Transverse colon (tissue), 4 donors: ENCODE results near the gene SMTNL2. TPM values are rescaled to one million over a fixed set of nuclear protein-coding genes. Genes with fewer than 3 reads are reported as not detected.

Experiments used
- DNase-seq: peaks from one replicate; pipeline ENCODE4 v3.0.0-alpha.2; 2019
- H3K27ac ChIP-seq, 4 donors: fragments of 200-600 bp; sonication (generic); 2 replicates each; pipeline ENCODE4 v1.5.1; 2016 to 2018; ENCODE audit warnings: inconsistent platforms in 4 of 4
- H3K27me3 ChIP-seq: fragments of 200-600 bp; sonication (generic); 2 replicates; pipeline ENCODE4 v1.5.1; 2017; ENCODE audit warnings: inconsistent platforms
- H3K36me3 ChIP-seq, 4 donors: fragments of 200-600 bp; sonication (generic); 2 replicates each; pipeline ENCODE4 v1.5.1; 2017 to 2019; ENCODE audit warnings: inconsistent platforms in 4 of 4
- H3K4me1 ChIP-seq, 4 donors: fragments of 200-600 bp; sonication (generic); 2 replicates each; pipeline ENCODE4 v1.5.1; 2017 to 2020; ENCODE audit warnings: inconsistent platforms in 4 of 4
- H3K4me3 ChIP-seq, 4 donors: fragments of 200-600 bp; sonication (generic); 1 replicate in 1 of 4; 2 replicates in 3 of 4; pipeline versions ENCODE4 v1.5.1 to v1.6.1; 2017 to 2019; ENCODE audit warnings: inconsistent platforms in 4 of 4
- H3K9me3 ChIP-seq, 2 donors: fragments of 200-600 bp; sonication (generic); 2 replicates each; pipeline ENCODE4 v1.5.1; 2017 to 2019; ENCODE audit warnings: inconsistent platforms in 2 of 2
- CTCF ChIP-seq, 5 experiments: fragments of 200-600 bp in 3 of 5; fragments of 450-650 bp in 2 of 5; sonication (generic) in 3 of 5; IDR thresholded peaks; 1 replicate in 2 of 5; 2 replicates in 3 of 5; pipeline ENCODE4 v1.5.1; 2016 to 2017; ENCODE audit warnings: antibody characterized with exemption in 5 of 5, inconsistent platforms in 3 of 5, mild to moderate bottlenecking in 2 of 5, moderate library complexity in 1 of 5
- EP300 ChIP-seq: sonication (generic); formaldehyde crosslinking; IDR thresholded peaks from one replicate; pipeline ENCODE4 v1.6.1; 2017; ENCODE audit warnings: antibody characterized with exemption, low read depth
- POLR2A ChIP-seq: fragments of 450-650 bp; IDR thresholded peaks from one replicate; pipeline ENCODE4 v1.6.1; 2016; ENCODE audit warnings: antibody characterized with exemption, mild to moderate bottlenecking, moderate library complexity
- POLR2AphosphoS5 ChIP-seq, 3 donors: sonication (generic); formaldehyde crosslinking; IDR thresholded peaks; one replicate each; pipeline ENCODE4 v1.6.1; 2016; ENCODE audit warnings: antibody characterized with exemption in 3 of 3
- WGBS, 2 donors: methylation state at CpG; one replicate each; pipeline ENCODE4 v1.1.5; 2018; ENCODE audit warnings: low coverage in 1 of 2; 5-methylcytosine and 5-hydroxymethylcytosine counted together
- in situ Hi-C, 4 donors: fragments of 200-750 bp; cut with MboI; loops; one replicate each; pipeline versions ENCODE4 v1.15.0 to v1.15.1; 2017; ENCODE audit warnings: low sequenced_read_pairs in 3 of 4, low pct_ligation_motif_present in 1 of 4, low pct_unique_long_range_greater_than_20kb in 1 of 4
- intact Hi-C: fragments of 100-400 bp; cut with DNase I; formaldehyde crosslinking; loops from one replicate; pipeline ENCODE4 v1.15.1; 2023; ENCODE audit warnings: low total_unique reads
- total RNA-seq, 4 donors: library from RNA; depleted of rRNA; stranded (reverse); fragments of >200 nt; gene quantifications; one replicate each; pipeline ENCODE4 v1.1.0, GENCODE V29; 2016

Gene SMTNL2
- total RNA-seq, 4 donors from 2014 or later: 0.16 to 0.96 (median 0.40) TPM; not detected in 1

GRCh38 chr17:4590981-4591453 lies 6.7 kb downstream of the SMTNL2 start:
- DNase-seq: no peak
- 69% methylated on average over 10 of the region's 10 CpGs; no CpG with 5 or more reads in 1 of the 2 donors for WGBS, 2 donors
- no peak for TF ChIP-seq CTCF (IDR thresholded peaks at IDR 0.05)
- peaks cover 0 to 6% (median 0%) of the 10 kb centered on the region in 4 donors for H3K4me1 ChIP-seq
- H3K9me3 ChIP-seq: no peaks in the 10 kb centered on the region
- intact Hi-C loops (no loop called here), in situ Hi-C loops (no loop called here)
- H3K27me3 ChIP-seq: no peaks in the 10 kb centered on the region
- no peak overlapping the region for H3K27ac ChIP-seq
- H3K36me3 ChIP-seq: no peaks in the 10 kb centered on the region
- H3K4me3 ChIP-seq: no peak overlapping the region

- Histone ChIP-seq H3K4me3 (no peak overlapping the region), H3K36me3 (no peaks in the 10 kb centered on the region), H3K4me1 (peaks cover 0 to 6% (median 0%) of the 10 kb centered on the region in 4 donors), H3K9me3 (no peaks in the 10 kb centered on the region), H3K27ac (no peak overlapping the region), H3K27me3 (no peaks in the 10 kb centered on the region)
- 61% methylated on average over 12 of the region's 12 CpGs; no CpG with 5 or more reads in 1 of the 2 donors for WGBS, 2 donors
- TF ChIP-seq CTCF (IDR thresholded peaks at IDR 0.05) (no peak), EP300 (no peak), POLR2A (no peak), POLR2AphosphoS5 (IDR thresholded peaks at IDR 0.05) (no peak)
- intact Hi-C loops: no loop called here
- in situ Hi-C loops: no loop called here
- no peak for DNase-seq
These were observed 7.2 kb downstream of the SMTNL2 start for GRCh38 chr17:4591529-4591928.

- TF ChIP-seq CTCF (IDR thresholded peaks at IDR 0.05): no peak
- TF ChIP-seq EP300: no peak
- TF ChIP-seq POLR2AphosphoS5 (IDR thresholded peaks at IDR 0.05): no peak
- TF ChIP-seq POLR2A: no peak
- Histone ChIP-seq H3K36me3 (no peaks in the 10 kb centered on the region), H3K9me3 (no peaks in the 10 kb centered on the region), H3K27me3 (no peaks in the 10 kb centered on the region), H3K4me3 (no peak overlapping the region), H3K4me1 (peaks cover 0 to 6% (median 0%) of the 10 kb centered on the region in 4 donors), H3K27ac (no peak overlapping the region)
- no peak for DNase-seq
- intact Hi-C loops: no loop called here
- in situ Hi-C loops: no loop called here
- WGBS, 2 donors: 87 to 89% methylated on average over 3 to 11 of the region's 11 CpGs
These were observed 8.1 kb downstream of the SMTNL2 start for GRCh38 chr17:4592240-4593005.

- DNase-seq: no peak
- no peaks in the 10 kb centered on the region for H3K36me3 ChIP-seq
- H3K27me3 ChIP-seq: no peaks in the 10 kb centered on the region
- H3K4me3 ChIP-seq: no peak overlapping the region
- 85% methylated on average over 14 of the region's 14 CpGs; no CpG with 5 or more reads in 1 of the 2 donors for WGBS, 2 donors
- no peaks in the 10 kb centered on the region for H3K9me3 ChIP-seq
- intact Hi-C loops: no loop called here
- H3K4me1 ChIP-seq: peaks cover 0 to 6% (median 0%) of the 10 kb centered on the region in 4 donors
- no peak for TF ChIP-seq EP300
- TF ChIP-seq POLR2AphosphoS5 (IDR thresholded peaks at IDR 0.05): no peak
- no peak for TF ChIP-seq CTCF (IDR thresholded peaks at IDR 0.05)
- TF ChIP-seq POLR2A: no peak
- no peak overlapping the region for H3K27ac ChIP-seq
- in situ Hi-C loops: no loop called here
These were observed 8.7 kb downstream of the SMTNL2 start for GRCh38 chr17:4593021-4593421.
